Measurements from ENCODE around the gene ACR.
"Not testable (repeated sequence)": the region's sequence is repeated elsewhere in the genome, so short reads cannot be mapped to it uniquely, and the experiment has no call there.

DNA sequence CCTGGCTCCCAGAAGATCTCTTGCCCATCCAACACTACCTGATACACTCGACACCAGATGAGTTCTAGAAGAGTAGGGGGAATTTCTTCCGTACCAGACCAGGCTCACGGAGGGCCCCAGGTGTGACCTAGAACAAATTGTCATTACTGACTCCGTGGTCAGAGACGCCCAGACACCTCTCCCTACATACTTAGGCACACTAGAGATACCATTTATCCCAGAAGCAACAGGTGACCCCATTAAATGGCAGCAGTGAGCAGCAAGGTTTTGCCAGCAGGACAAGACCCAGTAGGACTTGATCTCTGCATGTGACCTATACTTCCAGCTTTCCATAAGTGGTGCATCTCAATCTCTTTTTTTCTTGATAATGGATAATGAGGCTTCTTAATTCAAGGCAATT lies 2.7 kb downstream of the ACR start:
- TF ChIP-seq, protein P1, sequence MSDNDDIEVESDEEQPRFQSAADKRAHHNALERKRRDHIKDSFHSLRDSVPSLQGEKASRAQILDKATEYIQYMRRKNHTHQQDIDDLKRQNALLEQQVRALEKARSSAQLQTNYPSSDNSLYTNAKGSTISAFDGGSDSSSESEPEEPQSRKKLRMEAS (IDR thresholded peaks at IDR 0.05; ENCODE audit: low read depth, low read length), result not testable (repeated sequence)
- TF ChIP-seq, protein P2, sequence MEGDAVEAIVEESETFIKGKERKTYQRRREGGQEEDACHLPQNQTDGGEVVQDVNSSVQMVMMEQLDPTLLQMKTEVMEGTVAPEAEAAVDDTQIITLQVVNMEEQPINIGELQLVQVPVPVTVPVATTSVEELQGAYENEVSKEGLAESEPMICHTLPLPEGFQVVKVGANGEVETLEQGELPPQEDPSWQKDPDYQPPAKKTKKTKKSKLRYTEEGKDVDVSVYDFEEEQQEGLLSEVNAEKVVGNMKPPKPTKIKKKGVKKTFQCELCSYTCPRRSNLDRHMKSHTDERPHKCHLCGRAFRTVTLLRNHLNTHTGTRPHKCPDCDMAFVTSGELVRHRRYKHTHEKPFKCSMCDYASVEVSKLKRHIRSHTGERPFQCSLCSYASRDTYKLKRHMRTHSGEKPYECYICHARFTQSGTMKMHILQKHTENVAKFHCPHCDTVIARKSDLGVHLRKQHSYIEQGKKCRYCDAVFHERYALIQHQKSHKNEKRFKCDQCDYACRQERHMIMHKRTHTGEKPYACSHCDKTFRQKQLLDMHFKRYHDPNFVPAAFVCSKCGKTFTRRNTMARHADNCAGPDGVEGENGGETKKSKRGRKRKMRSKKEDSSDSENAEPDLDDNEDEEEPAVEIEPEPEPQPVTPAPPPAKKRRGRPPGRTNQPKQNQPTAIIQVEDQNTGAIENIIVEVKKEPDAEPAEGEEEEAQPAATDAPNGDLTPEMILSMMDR (IDR thresholded peaks at IDR 0.05 in 2 of 3, conservative IDR thresholded peaks at IDR 0.05 in 1 of 3; ENCODE audit: control insufficient read depth in 2 of 3, extremely low read depth in 1 of 3, insufficient read depth in 1 of 3, low read depth in 3 of 3, low read length in 3 of 3), result not testable (repeated sequence)
- TF ChIP-seq, protein P3, sequence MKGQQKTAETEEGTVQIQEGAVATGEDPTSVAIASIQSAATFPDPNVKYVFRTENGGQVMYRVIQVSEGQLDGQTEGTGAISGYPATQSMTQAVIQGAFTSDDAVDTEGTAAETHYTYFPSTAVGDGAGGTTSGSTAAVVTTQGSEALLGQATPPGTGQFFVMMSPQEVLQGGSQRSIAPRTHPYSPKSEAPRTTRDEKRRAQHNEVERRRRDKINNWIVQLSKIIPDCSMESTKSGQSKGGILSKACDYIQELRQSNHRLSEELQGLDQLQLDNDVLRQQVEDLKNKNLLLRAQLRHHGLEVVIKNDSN (IDR thresholded peaks at IDR 0.05; ENCODE audit: borderline replicate concordance, extremely low read length, insufficient read depth, low read depth, low read length), result not testable (repeated sequence)
